Neural progenitor cell (in vitro differentiated cells): Measurements from ENCODE around the gene MAN1A1. TPM values are rescaled to one million over a fixed set of nuclear protein-coding genes. Genes with fewer than 3 reads are reported as not detected.

Experiments
- DNase-seq: peaks from one replicate; pipeline ENCODE4 v3.0.0-alpha.2; 2016; ENCODE audit warnings: low spot score
- H2AFZ ChIP-seq: fragments of 200-600 bp; sonication (generic); replicated peaks from 2 replicates; pipeline ENCODE4 v1.6.1; 2016; ENCODE audit warnings: antibody characterized with exemption
- H3F3A ChIP-seq: fragments of 200-600 bp; sonication (generic); 2 replicates; pipeline ENCODE4 v1.6.1; 2016; ENCODE audit warnings: antibody characterized with exemption, low read depth
- H3K27ac ChIP-seq: fragments of 200-600 bp; sonication (generic); 2 replicates; pipeline ENCODE4 v1.5.1; 2016; ENCODE audit warnings: mild to moderate bottlenecking
- H3K27me3 ChIP-seq: fragments of 200-600 bp; sonication (generic); 2 replicates; pipeline ENCODE4 v1.6.1; 2016; ENCODE audit warnings: mild to moderate bottlenecking, moderate library complexity
- H3K36me3 ChIP-seq: fragments of 200-600 bp; sonication (generic); 2 replicates; pipeline ENCODE4 v1.5.1; 2016
- H3K4me1 ChIP-seq: fragments of 200-600 bp; sonication (generic); 2 replicates; pipeline ENCODE4 v1.6.1; 2016; ENCODE audit warnings: mixed run types
- H3K4me2 ChIP-seq: fragments of 200-600 bp; sonication (generic); 2 replicates; pipeline ENCODE4 v1.6.1; 2016
- H3K4me3 ChIP-seq: fragments of 200-600 bp; sonication (generic); 2 replicates; pipeline ENCODE4 v1.5.1; 2016
- H3K79me2 ChIP-seq: fragments of 200-600 bp; sonication (generic); 2 replicates; pipeline ENCODE4 v1.6.1; 2016; ENCODE audit warnings: low read depth
- H3K9ac ChIP-seq: fragments of 200-600 bp; sonication (generic); 2 replicates; pipeline ENCODE4 v1.6.1; 2016
- H3K9me3 ChIP-seq: fragments of 200-600 bp; sonication (generic); 2 replicates; pipeline ENCODE4 v1.5.1; 2016; ENCODE audit warnings: low read depth
- H4K20me1 ChIP-seq: fragments of 200-600 bp; sonication (generic); 2 replicates; pipeline ENCODE4 v1.6.1; 2016; ENCODE audit warnings: low read depth
- H3K27ac Mint-ChIP-seq: 3 replicates; pipeline ENCODE4 v1.8.0; 2021; ENCODE audit warnings: mixed read lengths
- H3K27me3 Mint-ChIP-seq: 2 replicates; pipeline ENCODE4 v1.8.0; 2022; ENCODE audit warnings: low read depth, mild to moderate bottlenecking, inconsistent platforms, moderate library complexity, mixed read lengths; ENCODE audit not compliant: insufficient read depth
- H3K36me3 Mint-ChIP-seq: 3 replicates; pipeline ENCODE4 v1.8.0; 2021; ENCODE audit warnings: mixed read lengths
- H3K4me1 Mint-ChIP-seq: 3 replicates; pipeline ENCODE4 v1.8.0; 2021; ENCODE audit warnings: mixed read lengths
- H3K4me3 Mint-ChIP-seq: 3 replicates; pipeline ENCODE4 v1.8.0; 2021; ENCODE audit warnings: mild to moderate bottlenecking, moderate library complexity, mixed read lengths
- H3K9me3 Mint-ChIP-seq: 3 replicates; pipeline ENCODE4 v1.8.0; 2020; ENCODE audit warnings: mixed read lengths
- EZH2 ChIP-seq: fragments of 200-600 bp; sonication (generic); IDR thresholded peaks from 2 replicates; pipeline ENCODE4 v1.6.1; 2017; ENCODE audit warnings: antibody characterized with exemption, mild to moderate bottlenecking, moderate library complexity
- EZH2phosphoT487 ChIP-seq: fragments of 200-600 bp; sonication (generic); IDR thresholded peaks from 2 replicates; pipeline ENCODE4 v1.6.1; 2017; ENCODE audit warnings: antibody characterized with exemption
- total RNA-seq: library from RNA; depleted of rRNA; stranded (reverse); fragments of >200 nt; gene quantifications from 2 replicates; pipeline ENCODE4 v1.2.3, GENCODE V29; 2015; ENCODE audit warnings: low replicate concordance
- TF ChIP-seq, protein P1 (sequence below): fragments of 200-600 bp; sonication (generic); IDR thresholded peaks from 2 replicates; pipeline ENCODE4 v1.5.1; 2017; ENCODE audit warnings: antibody characterized with exemption, mild to moderate bottlenecking

MAN1A1 gene
- total RNA-seq, 1 donor from 2014 or later: 5.2 TPM

DNA sequence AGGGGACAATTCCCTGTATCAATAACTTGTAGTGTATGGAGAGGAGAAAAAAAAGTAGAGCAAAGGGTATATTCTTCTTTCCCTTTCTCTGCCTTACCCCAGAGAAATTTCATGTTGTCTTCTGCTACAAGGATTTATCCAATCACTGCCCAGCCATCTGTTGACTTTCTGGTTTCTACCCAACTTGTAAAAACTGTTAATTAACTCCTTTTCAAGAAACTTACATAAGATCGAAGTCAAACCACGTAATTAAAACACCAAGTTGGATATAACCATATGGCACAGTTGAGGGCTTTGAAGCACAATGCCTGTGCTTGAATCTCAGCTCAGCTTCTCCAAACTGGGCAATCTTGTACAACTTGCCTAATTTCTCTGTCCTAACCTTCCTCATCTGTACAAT lies 99.5 kb downstream of the MAN1A1 start:
- DNase-seq: no peak
- no peaks in the 10 kb centered on the region for H4K20me1 ChIP-seq
- H3K27me3 ChIP-seq: no peaks in the 10 kb centered on the region
- Mint-ChIP-seq H3K27ac (no peak overlapping the region), H3K36me3 (no peaks in the 10 kb centered on the region), H3K4me3 (no peak overlapping the region), H3K9me3 (no peaks in the 10 kb centered on the region), H3K4me1 (no peaks in the 10 kb centered on the region), H3K27me3 (no peaks in the 10 kb centered on the region)
- H3K4me2 ChIP-seq: no peak overlapping the region
- no peak overlapping the region for H3K4me3 ChIP-seq
- H3F3A ChIP-seq: no peaks in the 10 kb centered on the region
- TF ChIP-seq EZH2 (no peak), EZH2phosphoT487 (no peak)
- TF ChIP-seq, protein P1, sequence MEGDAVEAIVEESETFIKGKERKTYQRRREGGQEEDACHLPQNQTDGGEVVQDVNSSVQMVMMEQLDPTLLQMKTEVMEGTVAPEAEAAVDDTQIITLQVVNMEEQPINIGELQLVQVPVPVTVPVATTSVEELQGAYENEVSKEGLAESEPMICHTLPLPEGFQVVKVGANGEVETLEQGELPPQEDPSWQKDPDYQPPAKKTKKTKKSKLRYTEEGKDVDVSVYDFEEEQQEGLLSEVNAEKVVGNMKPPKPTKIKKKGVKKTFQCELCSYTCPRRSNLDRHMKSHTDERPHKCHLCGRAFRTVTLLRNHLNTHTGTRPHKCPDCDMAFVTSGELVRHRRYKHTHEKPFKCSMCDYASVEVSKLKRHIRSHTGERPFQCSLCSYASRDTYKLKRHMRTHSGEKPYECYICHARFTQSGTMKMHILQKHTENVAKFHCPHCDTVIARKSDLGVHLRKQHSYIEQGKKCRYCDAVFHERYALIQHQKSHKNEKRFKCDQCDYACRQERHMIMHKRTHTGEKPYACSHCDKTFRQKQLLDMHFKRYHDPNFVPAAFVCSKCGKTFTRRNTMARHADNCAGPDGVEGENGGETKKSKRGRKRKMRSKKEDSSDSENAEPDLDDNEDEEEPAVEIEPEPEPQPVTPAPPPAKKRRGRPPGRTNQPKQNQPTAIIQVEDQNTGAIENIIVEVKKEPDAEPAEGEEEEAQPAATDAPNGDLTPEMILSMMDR: no peak
- H3K9ac ChIP-seq: no peak overlapping the region
- no peaks in the 10 kb centered on the region for H3K36me3 ChIP-seq
- no peaks in the 10 kb centered on the region for H3K9me3 ChIP-seq
- H3K4me1 ChIP-seq: no peaks in the 10 kb centered on the region
- no peaks in the 10 kb centered on the region for H3K79me2 ChIP-seq
- H2AFZ ChIP-seq: no peak overlapping the region
- no peak overlapping the region for H3K27ac ChIP-seq

- TF ChIP-seq EZH2phosphoT487 (no peak), EZH2 (no peak)
- TF ChIP-seq, protein P1: no peak
- H3K4me1 Mint-ChIP-seq: no peaks in the 10 kb centered on the region
- H3K36me3 Mint-ChIP-seq: no peaks in the 10 kb centered on the region
- H3K4me3 Mint-ChIP-seq: no peak overlapping the region
- no peak for DNase-seq
- no peaks in the 10 kb centered on the region for H4K20me1 ChIP-seq
- no peak overlapping the region for H3K4me3 ChIP-seq
- H3K9me3 Mint-ChIP-seq: no peaks in the 10 kb centered on the region
- H3F3A ChIP-seq: no peaks in the 10 kb centered on the region
- no peaks in the 10 kb centered on the region for H3K79me2 ChIP-seq
- H3K4me2 ChIP-seq: no peak overlapping the region
- H2AFZ ChIP-seq: no peak overlapping the region
- H3K27ac Mint-ChIP-seq: no peak overlapping the region
- H3K36me3 ChIP-seq: no peaks in the 10 kb centered on the region
- no peaks in the 10 kb centered on the region for H3K27me3 Mint-ChIP-seq
- H3K9ac ChIP-seq: no peak overlapping the region
- no peaks in the 10 kb centered on the region for H3K27me3 ChIP-seq
- no peak overlapping the region for H3K27ac ChIP-seq
- H3K9me3 ChIP-seq: no peaks in the 10 kb centered on the region
- H3K4me1 ChIP-seq: no peaks in the 10 kb centered on the region
Measured at GRCh38 chr6:119249319-119249718, 100.2 kb downstream of the MAN1A1 start.

- H3K9me3 Mint-ChIP-seq: no peaks in the 10 kb centered on the region
- no peaks in the 10 kb centered on the region for H3K4me1 Mint-ChIP-seq
- H3K4me1 ChIP-seq: no peaks in the 10 kb centered on the region
- no peak for DNase-seq
- no peaks in the 10 kb centered on the region for H3K27me3 ChIP-seq
- H3K9ac ChIP-seq: no peak overlapping the region
- no peaks in the 10 kb centered on the region for H4K20me1 ChIP-seq
- no peaks in the 10 kb centered on the region for H3K36me3 Mint-ChIP-seq
- no peaks in the 10 kb centered on the region for H3K36me3 ChIP-seq
- no peak overlapping the region for H3K4me2 ChIP-seq
- no peaks in the 10 kb centered on the region for H3K9me3 ChIP-seq
- no peaks in the 10 kb centered on the region for H3F3A ChIP-seq
- TF ChIP-seq, protein P1: no peak
- TF ChIP-seq EZH2: no peak
- TF ChIP-seq EZH2phosphoT487: no peak
- H3K79me2 ChIP-seq: no peaks in the 10 kb centered on the region
- no peak overlapping the region for H3K27ac ChIP-seq
- H3K27ac Mint-ChIP-seq: no peak overlapping the region
- no peak overlapping the region for H2AFZ ChIP-seq
- no peak overlapping the region for H3K4me3 ChIP-seq
- no peaks in the 10 kb centered on the region for H3K27me3 Mint-ChIP-seq
- no peak overlapping the region for H3K4me3 Mint-ChIP-seq
Measured at GRCh38 chr6:119247504-119247903, 102.1 kb downstream of the MAN1A1 start.

- Mint-ChIP-seq H3K27ac (no peak overlapping the region), H3K36me3 (no peaks in the 10 kb centered on the region), H3K4me1 (peaks cover 10% of the 10 kb centered on the region), H3K9me3 (no peaks in the 10 kb centered on the region), H3K4me3 (no peak overlapping the region), H3K27me3 (no peaks in the 10 kb centered on the region)
- Histone ChIP-seq H3K36me3 (no peaks in the 10 kb centered on the region), H3F3A (peaks cover 11% of the 10 kb centered on the region), H3K9me3 (no peaks in the 10 kb centered on the region), H2AFZ (no peak overlapping the region), H3K4me3 (no peak overlapping the region), H3K4me1 (peaks cover 6% of the 10 kb centered on the region), H3K79me2 (no peaks in the 10 kb centered on the region), H3K27ac (no peak overlapping the region), H3K4me2 (no peak overlapping the region), H3K27me3 (no peaks in the 10 kb centered on the region), H4K20me1 (no peaks in the 10 kb centered on the region), H3K9ac (no peak overlapping the region)
- DNase-seq: no peak
- TF ChIP-seq EZH2: no peak
- TF ChIP-seq, protein P1: no peak
- no peak for TF ChIP-seq EZH2phosphoT487
Measured at GRCh38 chr6:119243657-119244056, 105.9 kb downstream of the MAN1A1 start.
